CD4-positive, alpha-beta T cell treated with Interleukin-17A for 1 hour (primary cell): ENCODE results near the gene HNRNPK.
"Not testable (repeated sequence)": the region's sequence is repeated elsewhere in the genome, so short reads cannot be mapped to it uniquely, and the experiment has no call there.

ENCODE experiments used
- DNase-seq: peaks from one replicate; pipeline ENCODE4 v3.0.0-alpha.2; 2020

HNRNPK gene

DNA sequence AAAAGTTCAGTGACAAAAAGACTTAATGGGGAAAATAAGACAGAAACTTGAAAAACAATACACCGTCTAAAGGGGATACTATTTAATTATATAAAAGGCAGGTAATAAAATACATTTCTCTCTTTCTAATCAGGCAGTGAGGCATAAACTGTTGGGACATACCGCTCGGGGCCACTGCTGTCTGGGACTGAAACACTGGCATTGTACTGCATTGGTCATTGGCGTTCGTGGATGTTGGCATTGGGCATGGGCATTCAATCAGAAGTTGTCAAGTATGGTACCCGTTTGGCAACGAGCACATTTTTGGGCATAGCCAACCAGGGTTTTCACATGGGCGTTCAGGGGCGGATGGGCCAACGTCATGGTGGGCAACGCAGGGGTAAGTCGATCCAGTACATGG is 4.7 kb downstream of the HNRNPK start:
- DNase-seq = no peak

- DNase-seq = no peak
Observed at GRCh38 chr9:83972286-83972685, 7.7 kb downstream of the HNRNPK start.

DNA sequence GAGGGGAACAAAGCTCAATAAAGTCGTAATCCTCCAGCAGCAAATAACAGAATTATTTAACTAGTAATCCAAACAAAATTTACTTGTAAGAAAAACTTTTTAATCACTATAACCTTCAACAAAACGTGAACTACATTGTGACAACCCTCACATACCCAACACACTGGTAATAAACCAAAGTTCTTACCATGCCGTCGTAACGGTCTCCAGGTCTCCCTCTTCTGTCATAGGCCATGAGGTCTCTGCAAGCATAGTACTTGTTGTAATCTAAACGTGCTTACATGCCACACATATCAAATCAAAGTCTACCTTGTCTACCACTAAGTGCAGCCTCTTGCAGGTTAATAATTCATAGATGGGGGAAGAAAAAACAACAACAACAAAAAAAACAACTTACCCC is 8.5 kb downstream of the HNRNPK start:
- no peak for DNase-seq

DNA sequence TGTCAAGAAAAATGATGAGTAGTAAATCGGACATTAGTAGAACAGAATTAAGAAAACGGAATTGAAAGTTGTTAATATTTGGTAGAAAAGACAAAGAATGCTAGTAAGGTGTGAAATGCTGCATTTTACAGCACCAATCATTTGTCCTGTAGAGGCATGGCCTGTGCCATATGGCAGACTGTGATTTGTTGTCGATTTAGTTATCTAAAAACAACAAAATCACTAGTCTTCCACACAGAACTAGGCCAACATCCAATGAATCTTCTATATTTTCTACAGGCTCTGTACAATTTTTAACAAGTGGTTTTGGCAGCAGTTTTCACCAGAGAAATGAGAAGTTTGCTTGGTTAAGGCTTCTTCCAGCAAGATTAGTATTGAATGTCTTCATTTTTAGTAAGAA is 10.4 kb downstream of the HNRNPK start:
- DNase-seq = no peak

- DNase-seq = no peak
Observed at GRCh38 chr9:83967073-83967472, 12.9 kb downstream of the HNRNPK start.

DNA sequence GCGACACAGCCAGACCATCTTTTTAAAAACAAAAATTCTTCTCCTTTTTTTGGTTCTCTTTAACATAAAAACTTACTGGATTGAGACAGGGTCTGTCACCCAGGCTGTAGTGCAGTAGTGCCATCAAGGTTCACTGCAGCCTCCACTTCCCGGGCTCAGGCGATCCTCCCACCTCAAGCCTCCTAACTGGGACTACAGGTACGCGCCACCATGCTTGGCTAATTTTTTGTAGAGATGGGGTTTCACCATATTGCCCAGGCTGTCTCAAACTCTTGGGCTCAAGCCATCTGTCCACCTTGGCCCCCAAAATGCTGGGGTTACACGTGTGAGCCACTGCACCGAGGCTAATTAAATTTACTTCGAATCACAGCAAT is 13.8 kb downstream of the HNRNPK start:
- no peak for DNase-seq

DNA sequence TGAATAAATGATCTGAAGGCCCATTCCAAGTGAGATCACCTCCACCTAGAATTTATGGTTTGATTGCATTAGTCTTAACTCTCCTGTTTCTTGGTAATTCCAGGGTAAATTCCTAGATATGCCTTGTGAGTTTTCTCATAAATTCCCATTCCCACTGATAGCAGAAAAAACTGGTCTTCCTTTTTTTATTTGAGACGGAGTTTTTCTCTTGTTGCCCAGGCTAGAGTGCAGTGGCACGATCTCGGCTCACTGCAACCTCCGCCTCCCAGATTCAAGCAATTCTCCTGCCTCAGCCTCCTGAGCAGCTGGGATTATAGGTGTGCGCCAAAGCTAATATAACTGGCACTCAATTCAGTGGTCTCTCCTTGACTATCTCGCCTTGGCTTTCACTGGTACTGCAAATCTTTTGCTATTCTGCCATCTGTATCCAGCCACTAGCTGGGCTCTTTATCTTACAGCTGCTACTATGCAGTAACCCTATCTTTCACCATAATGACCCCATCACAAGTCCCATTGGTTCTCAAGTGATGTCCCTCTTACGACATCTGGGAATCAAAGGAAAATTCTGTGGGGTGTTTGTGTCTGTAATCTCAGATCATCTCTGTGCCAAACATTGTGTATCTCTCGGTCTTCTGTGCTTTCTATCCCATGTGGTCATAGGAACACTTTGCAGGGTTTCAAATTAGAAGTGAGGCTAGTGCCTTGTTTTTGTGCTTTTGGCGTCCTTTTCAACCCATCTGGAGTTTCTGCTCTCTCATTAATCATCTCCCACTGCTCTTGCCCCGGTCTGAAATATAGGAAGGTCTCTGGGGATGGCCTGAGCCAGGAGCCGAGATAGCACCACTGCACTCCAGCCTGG is 14.4 kb downstream of the HNRNPK start:
- DNase-seq = no peak

GRCh38 chr9:83964973-83965349 is 15.1 kb downstream of the HNRNPK start:
- no peak for DNase-seq

- DNase-seq = no peak
Observed at GRCh38 chr9:83962165-83962564, 17.9 kb downstream of the HNRNPK start.

GRCh38 chr9:83960991-83961390 is 19.0 kb downstream of the HNRNPK start:
- no peak for DNase-seq

DNA sequence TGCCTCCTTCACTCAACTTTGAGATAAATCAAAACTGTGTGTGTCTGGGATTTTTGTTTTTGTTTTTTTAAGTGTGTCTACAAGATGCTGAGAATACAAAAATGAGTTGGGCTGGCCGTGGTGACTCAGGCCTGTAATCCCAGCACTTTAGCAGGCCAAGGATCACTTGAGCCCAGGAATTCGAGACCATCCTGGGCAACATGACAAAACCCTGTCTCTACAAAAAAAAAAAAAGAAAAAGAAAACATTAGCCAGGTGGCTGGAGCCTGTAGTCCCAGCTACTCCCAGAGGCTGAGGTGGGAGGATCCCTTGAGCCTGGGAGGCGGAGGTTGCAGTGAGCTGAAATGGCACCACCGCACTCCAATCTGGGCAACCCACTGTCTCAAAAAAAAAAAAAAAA is 21.0 kb downstream of the HNRNPK start:
- DNase-seq = no peak

DNA sequence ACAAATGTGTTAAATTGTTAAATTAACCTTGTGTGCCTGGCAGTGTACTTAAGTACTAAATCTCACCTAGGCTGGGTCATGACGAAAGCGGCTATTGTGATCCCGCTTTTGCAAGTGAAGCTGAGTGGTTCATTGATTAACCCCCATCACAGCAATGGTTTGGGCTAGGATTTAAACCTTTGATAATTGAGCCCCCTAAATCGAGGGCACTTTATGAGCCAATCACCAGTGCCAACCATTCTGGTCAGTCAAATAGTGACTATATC is 22.8 kb downstream of the HNRNPK start:
- no peak for DNase-seq

DNA sequence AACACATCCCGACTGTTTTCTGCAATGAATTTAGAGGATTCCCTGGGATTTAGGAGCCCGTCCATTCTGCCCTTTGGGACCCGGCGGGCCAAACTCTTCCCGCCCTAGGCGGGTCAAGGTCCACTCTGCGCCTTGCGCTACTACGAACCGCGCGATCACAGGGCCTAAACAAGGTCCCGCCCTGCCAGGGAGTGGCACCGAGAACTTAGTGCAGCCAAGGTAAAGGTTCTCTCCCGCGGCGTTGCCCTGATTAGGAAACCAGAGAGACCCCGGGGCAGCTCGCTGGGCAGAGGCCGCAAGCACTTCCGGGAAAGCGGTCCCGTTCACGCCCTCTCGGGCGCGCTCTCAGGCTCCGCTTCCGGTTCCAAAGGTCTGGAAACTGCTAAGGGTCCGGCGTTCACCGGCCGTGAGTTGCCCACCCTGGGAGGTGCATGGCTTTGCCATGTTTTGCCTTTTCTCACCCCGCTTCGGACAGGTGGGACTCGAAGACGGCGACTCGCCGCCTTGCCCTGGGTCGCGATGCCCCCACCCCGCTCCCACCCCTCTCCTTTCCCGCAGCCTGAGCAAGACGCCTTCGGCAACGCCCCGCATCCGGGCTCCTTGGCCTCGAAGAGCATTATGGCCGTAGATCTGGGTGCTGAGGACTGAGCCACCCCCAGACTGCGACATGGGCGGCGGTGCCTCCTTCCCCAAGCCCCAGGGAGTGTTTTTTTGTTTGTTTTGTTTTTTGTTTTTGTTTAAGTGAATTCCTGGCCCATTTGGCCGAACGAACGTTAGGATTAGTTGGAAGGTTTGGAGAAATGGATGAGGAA is 23.4 kb downstream of the HNRNPK start:
- peak; percentile 60 for DNase-seq

- no peak for DNase-seq
Observed at GRCh38 chr9:83956086-83956435, 24.0 kb downstream of the HNRNPK start.

GRCh38 chr9:83948096-83948495 is 31.9 kb downstream of the HNRNPK start:
- DNase-seq = not testable (repeated sequence)

DNA sequence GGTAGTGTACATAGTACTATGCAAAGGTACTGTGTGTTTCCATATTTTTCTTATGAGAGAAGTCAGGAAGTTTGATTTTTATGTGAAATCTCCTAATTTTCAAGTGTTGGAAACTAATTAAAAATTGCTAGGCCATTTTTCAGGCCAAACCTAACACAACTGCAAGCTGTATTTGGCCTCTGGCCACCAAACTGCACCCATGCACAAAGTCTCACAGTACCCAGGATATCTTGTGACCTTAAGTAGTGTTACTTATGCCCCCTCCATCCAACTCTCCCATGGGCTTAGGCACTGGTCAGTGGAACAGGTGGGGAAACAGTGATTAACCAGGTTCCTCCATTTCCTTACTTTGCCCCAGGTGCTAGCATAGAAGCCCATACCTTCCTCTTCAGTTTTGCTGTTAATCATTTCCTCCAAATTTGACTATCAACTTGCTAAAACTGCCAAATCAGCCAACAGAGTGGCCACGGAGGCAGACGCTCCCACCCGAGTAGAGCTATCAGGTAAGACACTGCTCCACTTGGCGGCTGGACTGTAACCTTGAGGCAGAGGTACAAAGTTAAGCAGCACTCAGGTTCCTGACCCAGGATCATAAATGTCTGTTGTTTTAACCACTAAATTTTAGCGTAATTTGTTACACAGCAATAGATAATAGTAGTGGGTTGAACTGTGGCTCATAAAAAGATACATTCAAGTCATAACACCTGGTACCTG is 39.3 kb downstream of the HNRNPK start:
- DNase-seq = no peak

DNA sequence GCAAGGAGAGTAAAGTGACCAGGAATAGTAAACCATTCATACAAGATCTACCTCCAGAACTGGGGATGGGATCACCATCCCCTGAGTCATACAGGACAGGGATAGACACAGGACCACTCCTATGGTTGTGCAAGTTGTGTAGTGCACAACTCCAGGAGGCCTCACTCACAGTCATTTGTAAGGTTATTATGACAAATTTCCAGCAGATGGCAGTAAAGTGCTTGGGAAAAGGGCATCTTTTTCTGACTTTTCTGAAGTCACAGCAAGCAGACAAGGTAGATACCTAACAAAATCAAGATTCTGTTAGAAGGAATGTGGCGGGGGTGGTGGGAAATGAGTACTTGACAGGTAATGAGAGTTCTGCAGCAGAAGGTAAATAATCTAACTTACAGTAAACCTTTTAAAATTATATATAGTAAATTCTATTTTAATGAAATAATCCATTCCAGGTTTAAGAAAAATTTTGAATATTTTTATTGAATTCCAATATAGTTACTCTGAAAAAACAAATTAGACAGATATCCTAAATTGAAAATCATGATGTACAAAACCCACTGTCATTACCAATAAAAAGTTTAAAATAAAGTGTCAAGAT is 42.1 kb downstream of the HNRNPK start:
- DNase-seq = peak; percentile 84

DNA sequence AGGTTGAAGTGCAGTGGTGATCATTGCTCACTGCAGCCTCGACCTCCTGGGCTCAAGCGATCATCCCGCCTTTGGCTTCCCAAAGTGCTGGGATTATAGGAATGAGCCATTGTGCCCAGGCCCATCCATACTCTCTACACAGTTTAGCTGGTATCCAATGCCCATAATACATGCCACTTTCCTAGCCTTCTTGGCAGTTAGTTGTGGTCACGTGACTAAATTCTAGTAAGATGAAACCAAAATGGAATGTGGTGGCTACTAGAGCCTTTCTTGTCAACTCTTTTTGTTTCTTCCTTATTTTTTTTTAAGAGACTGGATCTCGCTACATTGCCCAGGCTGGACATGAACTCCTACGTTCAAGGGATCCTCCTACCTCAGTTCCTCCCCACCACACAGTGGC is 43.5 kb downstream of the HNRNPK start:
- no peak for DNase-seq

DNA sequence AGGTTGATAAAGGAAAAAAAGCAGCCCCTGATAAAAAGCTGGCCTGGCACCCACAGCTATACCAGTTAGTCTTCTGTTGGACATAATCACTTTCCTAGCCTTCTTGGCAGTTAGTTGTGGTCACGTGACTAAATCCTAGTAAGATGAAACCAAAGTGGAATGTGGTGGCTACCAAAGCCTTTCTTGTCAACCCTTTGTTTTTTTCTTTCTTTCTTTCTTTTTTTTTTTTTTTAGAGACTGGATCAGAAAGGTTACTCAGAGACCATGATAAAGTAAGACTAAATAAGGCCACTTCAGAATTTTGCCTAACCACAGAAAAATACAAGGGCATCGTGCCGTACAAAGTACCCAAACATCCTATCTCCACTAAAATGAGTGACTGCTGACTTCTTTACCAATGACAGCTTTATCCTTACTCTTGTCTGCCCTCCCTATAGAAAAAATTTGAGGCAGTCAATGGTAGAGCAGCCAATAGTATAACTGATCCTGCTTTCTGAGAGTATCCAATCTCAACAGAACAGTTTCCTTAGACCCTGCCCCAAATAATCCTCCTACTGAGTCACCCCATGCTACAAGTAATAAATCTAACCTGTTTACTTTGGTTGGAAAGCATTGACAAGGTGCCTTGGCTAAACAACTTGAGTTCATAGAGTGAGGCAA is 44.6 kb downstream of the HNRNPK start:
- DNase-seq = no peak

- DNase-seq = no peak
Observed at GRCh38 chr9:83934569-83935275, 45.3 kb downstream of the HNRNPK start.

- no peak for DNase-seq
Observed at GRCh38 chr9:83933790-83934189, 46.2 kb downstream of the HNRNPK start.

- no peak for DNase-seq
Observed at GRCh38 chr9:83932851-83933250, 47.2 kb downstream of the HNRNPK start.
